Fibroblast of lung (primary cell): ENCODE results near the gene ASAP2. TPM values are rescaled to one million over a fixed set of nuclear protein-coding genes. Genes with fewer than 3 reads are reported as not detected.
A peak's percentile ranks its signal among the peaks of the same experiment; 100 is the strongest.

Experiments
- DNase-seq, 2 donors: peaks; one replicate each; pipeline versions ENCODE4 v3.0.0 to v3.0.0-alpha.2; 2010; ENCODE audit warnings: low read depth in 2 of 2
- H2AFZ ChIP-seq: 2 replicates; pipeline ENCODE4 v1.5.1; 2012; ENCODE audit warnings: low read length, control low read depth, inconsistent platforms
- H3K27ac ChIP-seq: 2 replicates; pipeline ENCODE4 v1.5.1; 2011; ENCODE audit warnings: low read length, control low read depth; ENCODE audit not compliant: insufficient read depth
- H3K27me3 ChIP-seq: 2 replicates; pipeline ENCODE4 v1.5.1; 2011; ENCODE audit warnings: mild to moderate bottlenecking, low read length; ENCODE audit not compliant: control insufficient read depth, insufficient read depth
- H3K36me3 ChIP-seq: 2 replicates; pipeline ENCODE4 v1.5.1; 2011; ENCODE audit warnings: low read length; ENCODE audit not compliant: control insufficient read depth, insufficient read depth
- H3K4me1 ChIP-seq: 2 replicates; pipeline ENCODE4 v1.5.1; 2011; ENCODE audit warnings: low read length; ENCODE audit not compliant: control insufficient read depth, insufficient read depth; ENCODE audit errors: extremely low read depth
- H3K4me2 ChIP-seq: 2 replicates; pipeline ENCODE4 v1.5.1; 2011; ENCODE audit warnings: low read length, control low read depth; ENCODE audit not compliant: insufficient read depth; ENCODE audit errors: extremely low read depth
- H3K4me3 ChIP-seq, 4 experiments: fragments of 200-600 bp in 1 of 4; sonication (generic) in 1 of 4; replicated peaks in 1 of 4; 2 replicates each; pipeline ENCODE4 v1.5.1; 2011 to 2016; ENCODE audit warnings: low read length in 4 of 4, low read depth in 3 of 4, mild to moderate bottlenecking in 3 of 4, control low read depth in 2 of 4, inconsistent platforms in 1 of 4, mixed read lengths in 1 of 4; ENCODE audit not compliant: insufficient read depth in 1 of 4; ENCODE audit errors: control extremely low read depth in 1 of 4
- H3K79me2 ChIP-seq: 2 replicates; pipeline ENCODE4 v1.5.1; 2012; ENCODE audit warnings: mild to moderate bottlenecking, low read length, inconsistent platforms; ENCODE audit not compliant: control insufficient read depth, insufficient read depth
- H3K9ac ChIP-seq: 2 replicates; pipeline ENCODE4 v1.5.1; 2011; ENCODE audit warnings: mild to moderate bottlenecking, low read length, control low read depth; ENCODE audit not compliant: insufficient read depth
- H3K9me3 ChIP-seq: 2 replicates; pipeline ENCODE4 v1.5.1; 2012; ENCODE audit warnings: low read depth, low read length; ENCODE audit not compliant: control insufficient read depth, insufficient read depth
- H4K20me1 ChIP-seq: 2 replicates; pipeline ENCODE4 v1.5.1; 2011; ENCODE audit warnings: low read length; ENCODE audit not compliant: control insufficient read depth, insufficient read depth; ENCODE audit errors: extremely low read depth
- EZH2 ChIP-seq: IDR thresholded peaks from 2 replicates; pipeline ENCODE4 v1.5.1; 2012; ENCODE audit warnings: low read length, control low read depth, mild to moderate bottlenecking; ENCODE audit errors: missing control alignments
- polyA plus RNA-seq, 2 donors: library from polyadenylated mRNA; depleted of rRNA in 1 of 2; stranded (reverse) in 1 of 2; unstranded in 1 of 2; fragments of >200 nt; gene quantifications; 2 replicates each; pipeline ENCODE4 v1.2.1, GENCODE V29; 2011 to 2012; ENCODE audit warnings: missing spikeins in 1 of 2
- total RNA-seq: library from RNA; depleted of rRNA; stranded (reverse); fragments of >200 nt; gene quantifications from 2 replicates; pipeline ENCODE4 v1.2.1, GENCODE V29; 2014
- TF ChIP-seq, protein P1 (sequence below), 2 donors: IDR thresholded peaks in 1 of 2; conservative IDR thresholded peaks in 1 of 2; 1 replicate in 1 of 2; 2 replicates in 1 of 2; pipeline ENCODE4 v1.5.1; 2011 to 2012; ENCODE audit warnings: low read length in 2 of 2, control low read depth in 1 of 2, inconsistent platforms in 1 of 2, low read depth in 1 of 2, mild to moderate bottlenecking in 1 of 2

Gene ASAP2
- total and polyA plus RNA-seq, 2 donors (not counting 1 experiment from before 2014, with no cell fraction given) = 19.2 to 19.9 TPM

DNA sequence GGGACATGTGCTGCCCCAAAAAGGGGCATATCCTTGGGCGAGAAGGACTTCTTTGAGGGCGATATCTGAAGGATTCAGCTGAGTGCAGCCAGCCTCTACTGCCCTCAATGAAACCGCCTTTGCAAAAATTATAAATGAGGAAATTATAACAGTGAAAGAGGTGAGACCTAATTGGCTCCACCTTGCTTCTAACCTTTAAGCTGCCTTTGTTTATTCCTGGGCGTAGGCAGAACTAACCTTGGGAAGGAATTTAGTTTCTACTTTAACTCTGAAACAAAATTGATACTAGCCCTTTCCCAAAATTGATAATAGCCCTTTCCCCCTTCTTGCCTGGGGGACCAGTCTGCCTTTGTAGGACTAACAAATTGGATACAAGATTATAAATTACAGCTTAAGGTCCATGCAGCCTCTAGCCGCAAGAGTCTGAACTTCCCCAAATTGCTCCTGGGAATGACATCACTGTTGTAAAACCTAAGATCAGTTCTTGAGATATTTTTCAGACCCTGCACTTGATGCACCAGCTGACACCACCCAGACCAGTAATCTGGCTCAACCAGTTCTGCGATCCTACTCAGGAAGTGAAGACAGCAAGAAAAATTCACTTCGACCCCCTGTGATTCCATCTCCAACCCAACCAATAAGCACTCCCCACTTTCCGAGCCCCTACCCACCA lies 36.0 kb upstream of the ASAP2 start:
- no peaks in the 10 kb centered on the region for H3K27me3 ChIP-seq
- no peaks in the 10 kb centered on the region for H3K9me3 ChIP-seq
- TF ChIP-seq EZH2 = no peak
- TF ChIP-seq, protein P1, sequence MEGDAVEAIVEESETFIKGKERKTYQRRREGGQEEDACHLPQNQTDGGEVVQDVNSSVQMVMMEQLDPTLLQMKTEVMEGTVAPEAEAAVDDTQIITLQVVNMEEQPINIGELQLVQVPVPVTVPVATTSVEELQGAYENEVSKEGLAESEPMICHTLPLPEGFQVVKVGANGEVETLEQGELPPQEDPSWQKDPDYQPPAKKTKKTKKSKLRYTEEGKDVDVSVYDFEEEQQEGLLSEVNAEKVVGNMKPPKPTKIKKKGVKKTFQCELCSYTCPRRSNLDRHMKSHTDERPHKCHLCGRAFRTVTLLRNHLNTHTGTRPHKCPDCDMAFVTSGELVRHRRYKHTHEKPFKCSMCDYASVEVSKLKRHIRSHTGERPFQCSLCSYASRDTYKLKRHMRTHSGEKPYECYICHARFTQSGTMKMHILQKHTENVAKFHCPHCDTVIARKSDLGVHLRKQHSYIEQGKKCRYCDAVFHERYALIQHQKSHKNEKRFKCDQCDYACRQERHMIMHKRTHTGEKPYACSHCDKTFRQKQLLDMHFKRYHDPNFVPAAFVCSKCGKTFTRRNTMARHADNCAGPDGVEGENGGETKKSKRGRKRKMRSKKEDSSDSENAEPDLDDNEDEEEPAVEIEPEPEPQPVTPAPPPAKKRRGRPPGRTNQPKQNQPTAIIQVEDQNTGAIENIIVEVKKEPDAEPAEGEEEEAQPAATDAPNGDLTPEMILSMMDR (conservative IDR thresholded peaks at IDR 0.05 in 1 of 2, IDR thresholded peaks at IDR 0.05 in 1 of 2; ENCODE audit: low read depth in 1 of 2, low read length in 2 of 2) = no peak
- H3K4me1 ChIP-seq = peaks cover 5% of the 10 kb centered on the region
- no peak overlapping the region for H3K4me3 ChIP-seq
- no peaks in the 10 kb centered on the region for H3K36me3 ChIP-seq
- H4K20me1 ChIP-seq = no peaks in the 10 kb centered on the region
- no peaks in the 10 kb centered on the region for H3K79me2 ChIP-seq
- no peak overlapping the region for H3K4me2 ChIP-seq
- H3K27ac ChIP-seq = no peak overlapping the region
- H2AFZ ChIP-seq = no peak overlapping the region
- no peak for DNase-seq
- H3K9ac ChIP-seq = no peak overlapping the region

DNA sequence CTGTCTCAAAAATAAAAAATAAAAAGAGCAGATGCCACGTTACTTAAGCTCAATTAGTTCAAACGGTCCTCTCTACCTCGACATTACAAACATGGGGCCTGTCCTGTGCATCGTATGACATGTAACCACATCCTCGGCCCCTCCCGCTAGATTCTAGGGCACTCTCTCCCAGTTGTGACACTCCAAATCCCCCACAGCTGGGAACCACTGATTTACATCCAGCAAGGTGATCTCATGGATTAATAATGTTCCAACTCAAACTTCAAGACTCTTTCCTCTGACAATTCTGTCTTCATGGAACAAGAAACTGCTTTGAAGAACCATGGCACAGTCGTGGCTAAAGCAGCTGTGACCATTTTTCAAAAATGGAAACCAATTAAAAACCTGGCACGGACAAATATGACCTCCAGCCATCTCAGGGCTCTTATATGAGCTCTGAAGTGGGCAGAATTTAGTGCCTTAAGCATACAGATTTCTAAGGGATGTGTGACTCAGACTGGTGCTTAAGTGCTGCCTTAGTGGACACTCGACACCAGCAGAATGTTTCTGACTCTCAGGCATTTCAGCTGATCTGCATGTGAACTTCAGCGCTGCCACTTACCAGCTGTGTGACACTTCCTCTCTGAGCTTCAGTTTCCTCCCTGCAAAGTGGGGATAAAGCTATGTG lies 31.7 kb upstream of the ASAP2 start:
- TF ChIP-seq, protein P1 (conservative IDR thresholded peaks at IDR 0.05 in 1 of 2, IDR thresholded peaks at IDR 0.05 in 1 of 2; ENCODE audit: low read depth in 1 of 2, low read length in 2 of 2) = no peak
- no peak for TF ChIP-seq EZH2
- no peaks in the 10 kb centered on the region for H3K79me2 ChIP-seq
- no peak overlapping the region for H3K27ac ChIP-seq
- H3K4me3 ChIP-seq = no peak overlapping the region
- no peaks in the 10 kb centered on the region for H4K20me1 ChIP-seq
- peak; percentile 70 to 95 for DNase-seq
- H3K9me3 ChIP-seq = no peaks in the 10 kb centered on the region
- no peaks in the 10 kb centered on the region for H3K36me3 ChIP-seq
- H3K27me3 ChIP-seq = no peaks in the 10 kb centered on the region
- H3K4me1 ChIP-seq = peaks cover 11% of the 10 kb centered on the region
- H2AFZ ChIP-seq = no peak overlapping the region
- H3K4me2 ChIP-seq = peak overlapping the region; percentile 50
- no peak overlapping the region for H3K9ac ChIP-seq

DNA sequence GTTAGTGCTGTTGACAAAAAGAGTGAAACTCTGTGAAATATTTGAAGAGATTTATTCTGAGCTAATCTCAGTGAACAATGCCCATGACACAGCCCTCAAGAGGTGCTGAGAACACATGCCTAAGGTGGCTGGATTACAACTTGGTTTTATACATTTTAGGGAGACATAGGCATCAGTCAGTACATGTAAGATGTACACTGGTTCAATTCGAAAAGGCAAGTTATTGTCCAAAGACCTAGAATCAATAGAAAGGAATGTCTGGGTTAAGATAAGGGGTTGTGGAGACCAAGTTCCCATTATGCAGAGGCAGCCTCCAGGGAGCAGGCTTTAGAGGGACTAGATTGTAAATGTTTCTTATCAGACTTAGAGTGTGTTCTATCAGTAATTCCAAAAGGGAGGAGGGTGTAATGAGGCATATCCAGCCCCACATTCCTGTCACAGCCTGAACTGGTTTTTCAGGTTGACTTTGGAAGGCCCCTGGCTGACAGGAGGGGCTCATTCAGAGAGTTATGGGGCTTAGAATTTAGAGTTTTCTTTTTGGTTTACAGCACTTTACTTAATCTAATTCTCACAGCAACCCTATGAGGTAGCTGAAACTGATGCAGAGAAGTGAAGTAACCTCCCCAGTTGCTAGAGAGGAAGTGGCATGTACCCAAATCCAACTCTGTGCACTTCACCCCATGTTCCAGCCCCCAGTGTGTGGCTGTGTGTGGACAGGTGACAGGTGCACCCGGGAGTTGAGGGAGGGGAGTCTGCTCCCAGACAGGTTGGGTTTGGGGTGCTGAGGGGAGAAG lies 28.3 kb upstream of the ASAP2 start:
- Histone ChIP-seq H3K36me3 (no peaks in the 10 kb centered on the region), H3K4me3 (no peak overlapping the region), H3K9me3 (no peaks in the 10 kb centered on the region), H3K27ac (peak overlapping the region; percentile 64), H3K4me1 (peaks cover 15% of the 10 kb centered on the region), H3K27me3 (no peaks in the 10 kb centered on the region), H3K79me2 (no peaks in the 10 kb centered on the region), H3K9ac (no peak overlapping the region), H2AFZ (no peak overlapping the region), H4K20me1 (no peaks in the 10 kb centered on the region), H3K4me2 (peak overlapping the region; percentile 72)
- TF ChIP-seq, protein P1 (conservative IDR thresholded peaks at IDR 0.05 in 1 of 2, IDR thresholded peaks at IDR 0.05 in 1 of 2; ENCODE audit: low read depth in 1 of 2, low read length in 2 of 2) = no peak
- no peak for TF ChIP-seq EZH2
- peak in 1 of 2 donors; percentile 56 for DNase-seq
